Measurements from ENCODE around the gene NKAIN4.
A peak's percentile ranks its signal among the peaks of the same experiment; 100 is the strongest.
"Not testable (repeated sequence)": the region's sequence is repeated elsewhere in the genome, so short reads cannot be mapped to it uniquely, and the experiment has no call there.

NKAIN4 gene

DNA sequence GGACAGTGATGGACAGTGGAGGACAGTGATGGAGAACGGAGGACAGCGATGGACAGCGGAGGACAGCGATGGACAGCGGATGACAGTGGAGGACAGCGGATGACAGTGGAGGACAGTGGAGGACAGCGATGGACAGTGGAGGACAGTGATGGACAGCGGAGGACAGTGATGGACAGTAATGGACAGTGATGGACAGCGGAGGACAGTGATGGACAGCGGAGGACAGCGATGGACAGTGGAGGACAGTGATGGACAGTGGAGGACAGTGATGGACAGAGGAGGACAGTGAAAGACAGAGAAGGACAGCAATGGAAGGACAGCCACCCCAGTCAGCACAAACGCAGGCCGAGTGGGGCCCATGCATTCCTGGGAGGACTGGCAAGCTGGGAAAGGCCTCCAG lies 3.4 kb upstream of the NKAIN4 start:
- no peak for DNase-seq (ENCODE audit: low spot score)

GRCh38 chr20:63256954-63257353 lies 2.7 kb upstream of the NKAIN4 start:
- no peak for DNase-seq (ENCODE audit: low spot score)

DNA sequence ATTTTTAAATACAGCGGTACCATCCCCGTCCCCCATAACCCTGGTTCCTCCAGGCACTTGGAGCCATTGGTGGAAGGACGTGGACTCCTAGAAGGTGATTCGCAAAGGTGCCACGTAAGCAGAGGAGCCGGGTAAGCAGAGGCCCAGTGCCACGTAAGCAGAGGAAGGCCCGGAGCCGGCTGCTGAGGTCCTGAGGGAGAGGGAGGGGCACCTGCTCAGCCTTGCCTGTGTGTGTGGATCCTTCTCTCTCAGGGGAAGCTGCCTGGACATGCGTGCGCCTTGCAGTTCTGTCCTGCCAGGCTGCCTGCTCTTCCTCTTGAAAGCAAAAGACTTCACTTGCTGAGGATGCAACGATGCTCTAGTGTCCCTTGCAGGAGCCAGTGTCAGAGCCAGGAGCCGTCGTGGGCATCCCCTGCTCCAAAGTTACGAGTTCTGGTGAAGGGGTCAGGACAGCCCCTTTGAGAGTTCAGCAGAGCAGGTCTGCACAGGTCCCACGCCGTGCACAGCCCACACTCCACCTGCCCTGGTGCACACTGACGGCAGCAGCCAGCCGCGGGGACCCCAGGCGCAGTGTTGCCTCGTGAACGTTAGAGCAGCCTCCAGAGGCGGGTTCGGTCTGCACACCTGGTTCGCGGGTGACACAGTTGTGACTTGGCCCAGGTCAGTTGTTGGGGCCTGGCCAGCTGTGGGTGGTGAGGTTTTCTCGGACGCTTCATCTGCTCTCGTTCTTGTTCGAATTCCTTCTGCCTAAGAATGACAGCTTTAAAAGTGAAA lies 1.9 kb upstream of the NKAIN4 start:
- no peak for DNase-seq (ENCODE audit: low spot score)

GRCh38 chr20:63254606-63255384 lies 532 bp upstream of the NKAIN4 start:
- DNase-seq (ENCODE audit: low spot score) = no peak

GRCh38 chr20:63253438-63254231 lies 628 bp downstream of the NKAIN4 start:
- DNase-seq (ENCODE audit: low spot score) = no peak

DNA sequence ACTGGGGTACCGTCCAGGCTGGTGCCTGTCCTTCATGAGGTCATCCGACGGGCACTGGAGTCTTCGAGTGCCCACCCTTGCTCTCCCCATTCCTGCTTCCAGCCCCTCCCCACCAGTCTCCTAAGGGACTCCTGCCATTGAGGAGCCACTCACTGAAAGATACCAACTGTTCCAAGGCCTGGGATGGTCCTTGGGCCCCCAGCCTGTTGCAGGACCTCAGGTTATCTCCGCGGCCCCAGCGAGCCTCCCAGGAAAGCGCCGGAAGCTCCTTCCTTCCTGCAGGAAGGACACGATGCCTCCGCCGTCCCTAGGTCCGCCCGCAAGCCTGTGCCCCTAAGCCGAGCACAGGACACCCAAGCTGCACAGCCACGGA lies 1.2 kb downstream of the NKAIN4 start:
- no peak for DNase-seq (ENCODE audit: low spot score)

DNA sequence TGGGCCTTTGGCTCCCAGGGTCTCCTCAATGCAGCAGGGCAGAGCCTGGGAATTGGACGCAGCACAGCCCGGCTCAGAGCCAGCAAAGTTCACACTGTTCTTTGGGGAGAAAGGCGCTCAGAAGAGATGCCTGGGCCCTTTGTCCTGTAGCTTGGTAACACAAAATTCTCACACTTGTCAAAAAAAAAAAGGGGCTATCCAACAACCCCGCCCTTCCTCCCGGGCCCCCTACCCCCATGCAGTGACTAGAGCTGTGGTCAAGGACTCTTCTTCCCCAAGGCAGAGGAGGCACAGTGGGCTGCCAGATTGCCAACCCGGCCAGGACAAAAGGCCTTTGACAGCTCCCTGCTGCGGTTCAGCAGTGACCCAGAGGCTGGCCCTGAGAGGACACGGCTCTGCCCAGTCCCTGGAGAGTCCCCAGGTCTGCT lies 2.0 kb downstream of the NKAIN4 start:
- DNase-seq (ENCODE audit: low spot score) = peak; percentile 49

DNA sequence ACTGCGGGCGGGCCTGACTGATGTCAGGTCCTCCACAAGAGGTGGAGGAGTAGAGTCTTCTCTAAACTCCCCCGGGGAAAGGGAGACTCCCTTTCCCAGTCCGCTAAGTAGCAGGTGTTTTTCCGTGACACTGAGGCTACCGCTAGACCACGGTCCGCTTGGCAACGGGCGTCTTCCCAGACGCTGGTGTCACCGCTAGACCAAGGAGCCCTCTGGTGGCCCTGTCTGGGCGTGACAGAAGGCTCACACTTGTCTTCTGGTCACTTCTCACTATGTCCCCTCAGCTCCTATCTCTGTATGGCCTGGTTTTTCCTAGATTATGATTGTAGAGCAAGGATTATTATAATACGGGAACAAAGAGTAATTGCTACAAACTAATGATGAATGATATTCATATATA lies 2.9 kb downstream of the NKAIN4 start:
- DNase-seq (ENCODE audit: low spot score) = not testable (repeated sequence)

GRCh38 chr20:63249891-63250290 lies 4.4 kb downstream of the NKAIN4 start:
- no peak for DNase-seq (ENCODE audit: low spot score)

GRCh38 chr20:63248835-63249591 lies 5.2 kb downstream of the NKAIN4 start:
- no peak for DNase-seq (ENCODE audit: low spot score)

GRCh38 chr20:63247671-63248228 lies 6.5 kb downstream of the NKAIN4 start:
- DNase-seq (ENCODE audit: low spot score) = no peak

DNA sequence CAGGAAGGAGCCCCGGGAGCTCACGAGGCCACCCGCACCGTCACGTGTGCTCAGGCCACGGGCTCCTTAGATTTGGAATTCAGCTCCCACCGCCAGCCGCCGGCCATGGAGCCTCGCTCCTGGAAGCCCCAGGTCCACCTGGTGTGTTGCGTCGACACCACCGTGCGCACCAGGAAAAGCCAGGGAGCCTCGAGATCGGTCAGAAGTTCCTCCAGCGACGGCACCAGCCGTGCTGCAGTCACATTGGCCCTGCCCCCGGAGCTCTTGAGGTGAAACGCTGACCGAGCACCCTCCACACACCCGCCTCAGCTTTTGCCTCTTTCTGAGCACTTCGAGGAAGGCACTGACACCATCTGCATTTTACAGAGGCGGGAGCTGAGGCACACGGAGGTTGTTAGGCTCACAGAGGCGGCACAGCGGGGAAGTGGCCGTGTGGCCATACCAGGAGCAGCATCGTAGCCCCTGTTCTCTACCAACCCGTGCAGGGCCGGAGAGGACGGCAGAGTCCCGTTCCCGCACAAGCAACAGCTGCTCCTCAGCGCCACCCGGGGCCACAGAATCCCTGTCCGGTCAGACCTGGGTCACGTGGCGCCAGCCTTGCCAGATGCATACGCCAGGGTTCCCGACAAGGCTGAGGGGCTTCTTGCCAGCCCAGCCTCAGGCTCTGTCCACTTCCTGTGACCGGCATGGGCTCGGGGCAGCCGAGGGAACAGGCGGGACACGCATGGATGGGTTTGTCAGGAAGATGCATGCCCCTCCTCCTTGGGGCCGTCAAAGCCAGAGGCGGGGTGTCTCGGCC lies 7.6 kb downstream of the NKAIN4 start:
- no peak for DNase-seq (ENCODE audit: low spot score)

DNA sequence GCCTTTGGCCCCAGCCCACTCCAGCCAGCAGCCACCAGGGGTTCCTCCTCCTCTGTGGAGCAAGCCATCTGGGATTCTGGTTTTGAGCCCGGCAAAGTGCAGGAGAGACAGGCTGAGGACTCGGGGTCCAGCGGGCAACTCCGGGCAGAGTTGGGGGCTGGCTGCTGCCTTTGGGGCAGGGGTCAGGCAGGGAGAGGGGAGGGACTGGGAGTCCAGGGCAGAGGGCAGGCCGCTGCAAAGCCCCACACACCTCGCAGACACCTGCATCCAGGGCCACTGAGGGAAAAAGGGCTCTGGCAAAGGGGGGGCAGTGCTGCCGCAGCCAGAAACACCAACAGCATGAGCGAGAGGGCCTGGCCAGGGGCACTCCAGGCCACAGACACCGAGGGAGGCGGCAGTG lies 9.8 kb downstream of the NKAIN4 start:
- DNase-seq (ENCODE audit: low spot score) = no peak

- no peak for DNase-seq (ENCODE audit: low spot score)
Observed at GRCh38 chr20:63243604-63244247, 10.5 kb downstream of the NKAIN4 start.

DNA sequence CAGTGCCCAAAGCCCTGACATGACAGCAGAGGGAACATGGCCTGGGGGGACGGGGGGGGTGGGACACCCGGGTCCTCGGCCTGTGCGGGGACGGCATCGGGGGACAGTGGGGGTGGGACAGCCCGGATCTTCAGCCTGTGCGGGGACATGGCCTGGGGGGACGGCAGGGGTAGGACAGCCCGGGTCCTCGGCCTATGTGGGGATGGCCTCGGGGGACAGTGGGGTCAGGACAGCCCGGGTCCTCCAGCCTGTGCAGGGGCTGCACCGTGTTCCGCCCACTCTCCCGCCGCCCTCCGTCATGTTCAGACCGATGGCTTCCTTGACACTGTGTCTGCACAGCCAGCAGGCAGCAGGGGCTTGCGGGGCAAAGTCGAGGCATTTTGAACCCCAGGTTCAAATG lies 11.5 kb downstream of the NKAIN4 start:
- DNase-seq (ENCODE audit: low spot score) = no peak

GRCh38 chr20:63241272-63241671 lies 13.0 kb downstream of the NKAIN4 start:
- DNase-seq (ENCODE audit: low spot score) = no peak

DNA sequence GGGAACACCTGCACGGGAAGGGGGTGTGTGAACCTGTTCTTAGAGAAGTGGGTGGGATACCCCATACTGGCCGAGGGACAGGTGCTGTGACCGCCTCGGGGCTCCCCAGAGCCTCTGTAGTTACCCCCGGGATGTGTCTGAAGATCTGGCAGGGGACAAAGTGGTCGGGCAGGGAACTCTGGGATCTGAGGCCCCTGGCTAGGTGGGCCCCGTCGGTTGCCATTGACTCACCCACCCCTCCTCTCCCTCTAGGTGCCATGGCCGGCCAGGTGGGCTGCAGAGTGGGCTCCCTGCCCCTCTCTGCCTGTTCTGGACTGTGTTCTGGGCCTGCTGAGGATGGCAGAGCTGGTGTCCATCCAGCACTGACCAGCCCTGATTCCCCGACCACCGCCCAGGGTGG lies 14.3 kb downstream of the NKAIN4 start:
- DNase-seq (ENCODE audit: low spot score) = no peak

DNA sequence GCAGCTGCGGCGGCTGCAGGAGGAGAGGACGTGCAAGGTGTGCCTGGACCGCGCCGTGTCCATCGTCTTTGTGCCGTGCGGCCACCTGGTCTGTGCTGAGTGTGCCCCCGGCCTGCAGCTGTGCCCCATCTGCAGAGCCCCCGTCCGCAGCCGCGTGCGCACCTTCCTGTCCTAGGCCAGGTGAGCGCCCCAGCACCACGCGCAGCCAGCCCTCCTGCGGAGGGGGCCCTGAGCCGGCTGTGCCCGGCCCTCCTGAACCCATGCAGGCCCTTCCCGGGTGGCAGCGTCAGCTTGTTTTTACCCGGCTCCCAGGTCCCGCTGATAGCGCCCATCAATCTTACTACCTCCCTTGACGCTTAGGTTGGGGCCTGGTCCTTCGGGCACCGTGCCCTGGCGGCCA lies 14.8 kb downstream of the NKAIN4 start:
- no peak for DNase-seq (ENCODE audit: low spot score)

DNA sequence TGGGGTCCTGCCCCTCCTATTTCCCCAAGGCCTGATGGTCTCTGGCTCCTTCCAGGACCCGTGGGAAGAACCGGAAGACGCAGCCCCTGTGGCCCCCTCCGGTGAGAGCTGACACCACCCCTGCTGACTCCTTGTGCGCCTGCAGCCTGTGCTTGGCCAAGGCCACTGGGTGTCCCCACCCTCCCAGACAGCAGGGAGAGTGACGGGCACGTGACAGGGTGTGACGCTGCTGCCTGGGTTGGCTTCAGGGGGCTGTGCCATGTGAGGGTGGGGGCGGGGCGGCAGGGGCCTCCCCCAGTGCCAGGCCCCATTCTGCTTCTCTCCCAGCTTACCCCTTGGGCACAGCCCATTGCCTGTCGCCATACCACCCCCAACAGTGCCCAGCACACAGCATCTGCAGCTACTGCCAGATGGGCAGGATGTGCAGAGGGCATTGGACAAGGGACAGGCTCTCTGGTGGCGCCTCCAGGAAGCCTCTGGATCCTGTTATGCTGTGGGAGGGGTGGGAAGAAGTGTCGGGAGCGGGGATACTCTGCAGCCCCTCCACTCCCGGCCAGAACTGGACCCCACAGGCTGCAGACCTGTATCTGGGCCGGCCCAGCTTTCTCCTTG lies 15.6 kb downstream of the NKAIN4 start:
- DNase-seq (ENCODE audit: low spot score) = no peak

GRCh38 chr20:63238031-63238430 lies 16.2 kb downstream of the NKAIN4 start:
- DNase-seq (ENCODE audit: low spot score) = no peak
